Activated CD4-positive, alpha-beta T cell treated with anti-CD3 and anti-CD28 coated beads for 48 hours (primary cell): ENCODE results near the gene PIGL.

Source experiments
- DNase-seq: peaks from one replicate; pipeline ENCODE4 v3.0.0-alpha.2; 2020

PIGL gene

DNA sequence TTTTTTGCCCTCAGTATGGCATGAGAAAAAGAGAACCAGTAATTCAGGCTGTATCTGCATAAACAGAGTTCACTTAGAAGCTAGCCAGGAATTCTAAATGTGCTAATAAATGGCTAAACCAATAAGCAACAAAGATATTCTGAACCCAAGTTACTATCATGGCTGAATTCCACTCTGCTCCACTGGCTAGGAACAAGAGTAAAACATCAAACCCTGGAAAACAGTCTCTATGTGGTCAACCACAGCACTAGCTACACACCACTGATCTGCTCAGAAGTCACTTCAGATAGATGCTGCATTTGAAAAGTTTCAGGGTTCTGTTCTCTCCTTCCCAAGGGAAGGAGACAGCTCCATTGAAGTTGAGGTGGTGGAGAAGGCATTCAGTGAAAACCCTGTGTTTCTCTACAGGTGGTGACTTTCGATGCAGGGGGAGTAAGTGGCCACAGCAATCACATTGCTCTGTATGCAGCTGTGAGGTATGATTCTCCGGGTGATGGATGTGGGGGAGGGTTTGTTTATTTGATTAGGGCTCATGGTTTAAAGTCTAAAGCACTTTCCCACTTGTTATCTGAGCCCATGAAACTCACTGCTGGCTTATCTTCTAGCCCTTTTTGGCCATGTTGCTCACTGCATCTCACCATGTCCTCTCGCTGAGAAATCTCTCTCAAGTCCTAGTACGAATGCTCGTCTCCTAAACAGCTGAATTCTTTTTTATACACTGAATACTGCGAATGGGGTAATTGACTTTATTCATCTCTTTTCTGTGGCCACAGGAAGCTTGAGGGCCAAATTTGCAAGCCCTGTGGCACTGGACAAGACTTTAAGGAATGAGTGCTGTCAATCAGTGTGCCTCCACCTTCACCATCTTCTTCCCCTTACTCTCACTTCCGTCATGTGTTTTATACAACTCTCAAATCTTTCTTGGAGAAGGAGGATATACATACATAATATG is 96.4 kb downstream of the PIGL start:
- no peak for DNase-seq

DNA sequence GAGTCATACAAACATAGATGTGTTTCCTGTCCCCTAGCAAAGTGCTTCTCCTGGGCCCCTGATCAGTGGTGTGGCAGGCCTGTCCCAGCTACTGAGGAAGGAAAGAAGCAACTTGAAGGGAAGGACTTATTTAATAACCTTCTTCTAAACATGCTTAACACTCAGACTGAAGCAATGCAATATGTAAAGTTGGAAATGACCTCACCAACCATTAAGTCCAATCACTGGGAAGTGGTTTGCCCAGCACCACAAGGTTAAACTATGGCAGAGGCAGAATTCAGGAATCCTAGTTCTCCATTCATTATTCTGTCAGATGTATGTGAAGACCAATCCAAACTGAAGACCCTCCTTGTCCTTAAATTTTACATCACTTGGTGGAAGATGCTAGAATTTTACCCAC is 97.2 kb downstream of the PIGL start:
- no peak for DNase-seq

DNA sequence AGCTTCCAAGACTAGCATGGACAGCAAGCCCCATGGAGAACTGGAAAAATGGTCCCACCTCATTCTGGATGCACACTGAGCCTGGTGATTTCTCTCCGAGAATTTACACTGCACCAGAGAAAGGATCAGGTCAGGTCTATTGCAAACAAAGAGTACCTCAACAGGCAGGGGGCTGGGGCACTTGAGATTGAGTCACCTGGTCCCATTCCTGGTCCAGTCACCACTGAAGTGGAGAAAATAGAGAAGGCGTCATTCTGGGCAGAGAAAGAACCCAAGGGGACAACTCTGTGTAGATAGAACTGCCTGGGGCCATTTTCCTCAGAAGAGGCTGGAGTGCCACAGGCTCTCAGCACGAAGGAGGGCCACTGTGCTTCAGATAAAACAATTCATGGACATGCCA is 97.8 kb downstream of the PIGL start:
- DNase-seq: no peak

DNA sequence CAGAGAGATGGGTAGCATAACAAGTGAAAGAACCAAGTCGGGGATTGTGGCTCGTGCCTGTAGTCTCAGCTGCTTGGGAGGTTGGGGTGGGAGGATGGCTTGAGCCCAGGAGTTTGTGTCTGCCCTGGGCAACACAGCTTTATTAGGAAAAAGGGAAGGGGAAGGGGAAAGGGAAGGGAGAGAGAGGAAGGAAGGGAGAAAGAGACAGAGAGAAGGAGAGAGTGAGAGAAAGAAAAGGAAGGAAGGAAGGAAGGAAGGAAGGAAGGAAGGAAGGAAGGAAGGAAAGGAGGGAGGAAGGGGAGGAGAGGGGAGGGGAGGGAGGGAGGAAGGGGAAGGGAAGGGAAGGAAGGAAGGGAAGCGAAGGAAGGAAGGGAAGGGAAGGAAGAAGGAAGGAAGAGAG is 103.0 kb downstream of the PIGL start:
- DNase-seq: no peak

DNA sequence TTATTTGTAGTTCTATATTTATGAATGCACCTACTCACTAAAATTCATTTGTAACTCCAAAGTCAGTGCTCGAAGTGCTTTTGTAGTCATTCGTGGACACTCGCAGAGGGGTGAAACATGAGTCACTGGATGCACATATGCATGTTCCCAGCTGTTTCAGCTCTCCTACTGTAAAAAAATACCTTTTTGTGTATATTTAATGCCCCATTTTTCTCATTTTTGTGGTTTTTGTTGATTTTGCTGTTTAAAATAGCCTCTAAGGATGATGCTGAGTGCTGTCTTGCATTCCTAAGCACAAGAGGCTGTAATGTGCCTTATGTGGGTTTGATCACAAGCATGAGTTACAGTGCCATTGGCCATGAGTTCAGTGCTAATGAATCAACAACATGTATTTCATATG is 105.6 kb downstream of the PIGL start:
- DNase-seq: no peak

DNA sequence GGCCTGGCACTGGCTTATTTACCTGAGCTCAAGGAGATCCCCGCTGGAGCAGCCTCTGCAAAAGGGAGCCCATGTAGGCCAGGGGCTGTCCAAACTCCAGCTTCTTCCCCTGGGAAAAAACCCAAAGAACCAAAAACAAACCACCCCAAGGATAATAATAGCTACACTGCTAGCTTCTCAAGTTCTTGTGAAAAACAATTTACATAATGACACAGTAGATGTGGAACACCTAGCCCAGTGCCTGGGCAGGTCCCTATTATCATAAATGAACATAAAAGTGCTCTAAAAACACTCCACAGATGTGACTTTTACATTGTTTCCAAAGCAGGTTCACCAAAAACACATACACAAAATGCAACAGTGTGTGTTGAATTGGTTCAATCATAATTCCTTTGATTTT is 109.0 kb downstream of the PIGL start:
- DNase-seq: no peak

DNA sequence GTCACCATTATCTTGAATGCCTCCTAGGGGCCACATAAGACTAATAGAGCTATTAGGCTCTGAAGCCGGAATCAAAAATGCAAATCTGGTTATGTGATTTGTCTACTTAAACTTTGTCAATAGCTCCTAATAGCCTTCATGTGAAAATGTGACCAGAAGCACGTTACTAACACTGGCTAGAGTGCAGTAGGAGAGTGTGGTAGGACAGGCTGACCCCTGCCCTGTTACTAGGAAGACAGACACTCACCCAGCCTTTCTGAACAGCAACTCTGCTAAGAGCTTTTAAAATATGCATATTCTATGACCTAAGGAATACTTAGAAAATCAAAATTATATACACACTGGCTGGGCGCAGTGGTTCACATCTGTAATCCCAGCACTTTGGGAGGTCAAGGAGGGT is 110.0 kb downstream of the PIGL start:
- no peak for DNase-seq

DNA sequence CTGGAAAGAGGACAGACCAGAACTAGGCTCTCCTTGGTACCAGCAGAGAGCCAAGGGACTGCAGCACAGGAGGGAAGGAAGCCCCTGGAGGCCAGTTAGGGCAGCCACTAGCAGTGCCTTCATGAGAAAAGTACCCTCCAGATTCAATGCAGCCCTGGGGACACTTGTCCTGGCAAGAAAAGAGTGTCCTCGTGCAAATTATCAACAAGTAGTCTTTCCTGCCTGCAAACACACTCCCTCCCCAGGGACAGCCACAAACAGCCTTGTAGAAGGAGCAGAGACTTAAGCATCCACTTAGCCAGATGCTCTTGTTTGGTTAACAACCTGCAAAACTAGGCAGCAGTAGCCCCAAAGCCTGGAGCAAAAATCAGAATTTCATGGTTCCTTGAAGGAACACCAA is 112.0 kb downstream of the PIGL start:
- DNase-seq: no peak

DNA sequence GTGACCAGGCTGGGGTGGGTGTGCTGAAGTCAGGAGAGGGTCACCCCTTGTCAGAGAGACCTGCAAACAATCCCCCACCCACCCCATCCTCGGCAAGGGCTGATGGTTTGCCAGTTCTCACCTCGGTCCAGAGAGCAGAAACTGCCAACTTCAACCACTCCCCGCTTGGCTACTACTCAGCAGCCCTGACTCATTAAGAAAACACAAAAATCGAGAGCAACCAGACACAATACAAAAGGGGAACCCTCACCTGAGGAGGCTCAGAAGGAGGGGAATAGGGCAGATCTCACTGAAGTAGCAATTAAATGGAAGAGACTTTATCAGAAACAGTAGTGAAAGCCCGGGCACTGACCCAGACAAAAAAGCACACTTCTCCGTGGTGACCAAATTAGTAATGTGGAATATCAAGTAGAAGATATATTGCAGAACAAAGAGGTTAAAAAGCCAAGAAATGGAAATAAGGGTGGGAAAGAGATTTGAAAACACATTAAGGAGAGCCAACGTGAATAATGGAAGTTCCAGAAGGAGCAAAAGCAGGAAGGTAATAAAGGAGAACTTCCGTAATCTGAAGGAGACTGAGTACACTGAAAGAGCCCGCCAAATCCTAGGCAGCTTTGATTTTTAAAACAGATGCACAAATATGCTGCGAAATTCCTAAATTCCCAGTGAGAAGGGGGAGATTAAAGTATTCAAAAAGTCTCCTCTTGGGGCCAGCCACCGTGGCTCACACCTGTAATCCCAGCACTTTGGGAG is 112.7 kb downstream of the PIGL start:
- DNase-seq: no peak

DNA sequence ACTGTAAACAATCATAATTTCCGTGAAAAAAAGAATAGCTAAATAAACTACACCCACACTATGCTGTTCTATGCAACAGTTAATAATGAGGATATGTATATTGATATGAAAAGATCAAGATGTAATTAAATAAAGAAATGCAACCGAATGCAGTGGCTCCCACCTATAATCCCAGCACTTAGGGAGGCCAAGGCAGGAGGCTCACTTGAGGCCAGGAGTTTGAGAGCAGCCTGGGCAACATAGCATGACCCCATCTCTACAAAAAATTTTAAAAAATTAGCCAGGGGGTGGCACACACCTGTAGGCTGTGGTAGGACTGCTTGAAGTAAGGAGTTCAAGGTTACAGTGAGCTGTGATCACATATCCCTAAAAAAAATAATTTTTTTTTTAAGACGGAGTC is 121.4 kb downstream of the PIGL start:
- no peak for DNase-seq

DNA sequence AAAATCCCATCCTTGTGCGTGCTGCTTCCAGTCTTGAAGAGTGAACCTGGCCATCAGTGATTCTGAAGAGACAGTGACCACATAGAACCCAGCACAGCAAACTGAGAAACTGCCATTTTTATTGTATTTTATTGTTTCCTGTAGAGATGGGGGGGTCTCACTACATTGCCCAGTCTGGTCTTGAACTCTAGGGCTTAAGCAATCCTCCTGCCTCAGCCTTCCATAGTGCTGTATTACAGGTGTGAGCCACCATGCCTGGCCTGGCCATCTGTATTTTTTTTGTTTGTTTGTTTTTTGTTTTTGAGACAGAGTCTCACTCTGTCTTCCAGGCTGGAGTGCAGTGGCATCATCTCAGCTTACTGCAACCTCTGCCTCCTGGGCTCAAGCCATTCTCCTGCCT is 122.4 kb downstream of the PIGL start:
- DNase-seq: no peak

DNA sequence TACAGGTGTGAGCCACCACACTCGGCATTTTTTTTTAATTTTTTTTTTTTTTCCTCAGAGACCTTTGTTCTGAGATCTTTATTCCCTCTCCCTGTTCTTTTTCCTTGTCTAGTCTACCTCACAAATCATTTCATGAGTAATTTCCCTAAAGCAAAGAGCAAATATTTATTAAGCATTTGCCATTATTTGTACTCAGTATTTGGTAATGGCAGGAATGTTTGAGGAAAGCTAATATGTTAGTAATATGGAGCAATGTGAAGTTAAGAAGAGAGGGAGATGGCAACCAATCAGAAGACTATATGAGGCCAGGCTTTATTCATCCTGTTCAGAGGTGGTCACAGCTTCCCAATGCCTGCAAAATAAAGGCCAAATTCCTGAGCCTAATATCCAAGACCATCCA is 122.9 kb downstream of the PIGL start:
- DNase-seq: no peak

DNA sequence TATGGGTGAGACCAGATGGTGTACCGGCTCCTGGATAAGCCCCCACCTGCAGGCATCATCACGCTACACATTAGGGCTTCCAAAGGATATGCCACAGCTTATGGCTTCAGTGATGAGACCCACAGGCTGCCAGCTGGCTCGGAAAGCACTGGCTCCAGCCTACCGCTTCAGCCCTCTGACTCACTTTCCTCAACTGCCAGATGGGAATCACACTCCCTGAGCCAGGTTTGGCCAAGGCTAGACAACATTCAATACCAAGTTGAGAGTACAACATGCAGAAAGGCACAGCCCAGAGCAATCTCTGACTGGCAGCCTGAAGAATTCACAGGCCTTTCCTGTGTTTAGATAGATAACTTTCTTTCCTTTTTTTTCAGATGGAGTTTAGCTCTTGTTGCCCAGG is 126.0 kb downstream of the PIGL start:
- DNase-seq: no peak

DNA sequence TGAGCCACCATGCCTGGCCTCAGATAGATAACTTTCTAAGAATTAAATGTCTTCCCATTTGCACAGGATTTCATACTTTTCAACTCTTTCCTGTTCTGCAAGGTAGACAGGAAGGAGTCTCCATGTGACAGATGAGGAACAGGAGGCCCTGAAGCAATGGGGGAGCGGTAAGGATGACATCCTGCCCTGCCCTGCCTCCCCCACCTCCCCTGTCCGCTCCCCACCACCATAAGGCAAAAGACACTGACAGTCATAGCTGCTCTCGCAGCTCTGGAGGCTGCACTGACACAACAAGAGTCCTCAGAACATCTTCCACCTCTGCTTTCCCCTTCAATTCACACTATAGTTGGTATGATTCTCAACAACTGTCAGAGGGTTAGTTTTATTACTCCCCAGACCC is 126.6 kb downstream of the PIGL start:
- DNase-seq: no peak

DNA sequence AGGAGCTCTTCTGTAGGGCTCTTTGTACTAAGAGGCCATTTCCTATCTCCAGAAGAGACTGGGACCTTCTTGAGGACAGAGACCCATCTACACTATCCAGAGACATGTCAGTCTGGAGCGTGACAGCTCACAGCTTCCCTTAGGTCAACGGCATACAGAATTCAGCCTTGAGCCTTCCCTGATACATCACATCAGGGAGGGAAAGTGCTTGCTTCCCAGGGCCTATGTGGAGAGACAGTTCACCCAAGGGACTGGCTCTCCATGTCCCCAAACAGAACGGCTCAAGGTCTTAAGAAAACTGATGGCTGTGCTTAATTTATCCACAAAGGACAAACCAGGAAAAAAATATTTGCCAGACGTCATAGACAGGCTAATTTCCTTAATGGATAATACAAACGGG is 128.6 kb downstream of the PIGL start:
- no peak for DNase-seq

DNA sequence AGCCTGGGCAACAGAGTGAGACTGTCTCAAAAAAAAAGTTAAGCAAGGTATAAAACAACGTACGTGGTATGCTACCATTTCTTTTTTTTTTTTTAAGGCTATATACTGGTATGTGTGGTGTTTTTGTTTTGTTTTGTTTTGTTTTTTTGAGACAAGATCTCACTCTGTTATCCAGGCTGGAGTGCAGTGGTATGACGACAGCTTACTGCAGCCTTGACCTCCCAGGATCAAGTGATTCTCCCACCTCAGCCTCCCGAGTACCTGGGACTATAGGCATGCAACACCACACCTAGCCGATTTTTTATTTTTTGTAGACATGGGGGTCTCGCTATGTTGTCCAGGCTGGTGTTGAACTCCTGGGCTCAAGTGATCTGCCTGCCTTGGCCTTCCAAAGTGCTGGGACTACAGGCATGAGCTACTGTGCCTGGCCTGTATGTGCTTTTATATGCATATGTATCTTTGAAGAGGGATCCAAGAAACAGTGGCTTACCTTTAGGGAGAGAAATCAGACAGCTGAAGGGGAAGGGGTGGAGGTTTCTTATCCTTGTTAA is 129.8 kb downstream of the PIGL start:
- no peak for DNase-seq

DNA sequence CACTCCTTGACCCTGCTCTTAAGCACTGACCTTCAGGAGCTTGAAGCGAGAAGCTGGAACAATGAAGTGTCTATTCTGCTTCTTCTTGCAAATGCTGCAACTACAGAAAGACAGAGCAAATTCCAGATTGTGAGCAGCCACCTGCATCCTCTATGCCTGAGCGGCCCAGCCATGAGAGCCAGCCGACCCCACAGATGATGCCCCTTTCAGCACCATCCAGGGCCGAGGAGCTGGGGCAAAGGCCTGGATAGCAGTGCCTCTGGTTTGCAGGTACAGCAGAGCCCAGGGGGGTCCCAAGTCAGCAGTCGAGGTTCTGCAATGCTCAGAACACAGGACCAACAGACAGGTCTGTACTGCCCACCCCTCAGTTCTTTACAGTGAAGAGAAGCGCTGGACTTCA is 131.6 kb downstream of the PIGL start:
- no peak for DNase-seq

DNA sequence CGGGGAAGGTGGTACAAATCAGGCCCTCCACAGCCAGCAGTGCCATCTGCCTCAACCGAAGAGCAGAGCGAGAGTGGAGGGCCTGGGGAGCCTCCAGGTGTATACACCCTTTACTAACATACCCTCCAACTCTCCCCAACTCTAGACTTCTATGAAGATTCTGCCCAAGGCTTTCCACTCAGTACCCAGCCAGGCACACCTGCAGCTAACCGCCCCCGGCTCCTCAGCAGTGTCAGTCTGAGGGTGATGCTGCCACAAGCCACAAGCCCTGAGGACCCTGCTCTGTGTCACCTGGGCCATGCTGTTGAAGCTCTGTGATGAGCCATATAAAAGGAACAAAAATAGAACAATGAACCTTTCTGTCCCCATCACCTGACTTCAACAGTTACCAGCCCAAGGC is 132.4 kb downstream of the PIGL start:
- DNase-seq: peak; percentile 29

DNA sequence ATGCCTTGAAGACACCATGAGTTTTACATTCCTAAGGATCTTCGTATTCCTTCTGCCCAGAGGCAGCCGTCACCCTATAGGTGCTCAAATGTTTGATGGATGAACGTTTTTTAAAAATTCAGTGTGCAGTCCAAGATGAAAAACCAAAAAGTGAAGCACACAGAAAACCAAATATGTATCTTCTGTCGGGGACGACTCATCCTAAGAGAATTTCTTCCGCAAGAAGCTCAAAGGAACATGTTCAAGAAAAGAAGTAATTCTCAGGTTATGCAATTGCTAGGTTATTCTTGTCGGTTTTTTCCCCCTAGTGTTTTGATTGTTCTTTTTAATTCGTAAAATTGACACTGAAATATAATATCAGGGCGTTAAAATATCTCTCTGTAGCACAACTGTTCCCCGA is 134.8 kb downstream of the PIGL start:
- DNase-seq: no peak

DNA sequence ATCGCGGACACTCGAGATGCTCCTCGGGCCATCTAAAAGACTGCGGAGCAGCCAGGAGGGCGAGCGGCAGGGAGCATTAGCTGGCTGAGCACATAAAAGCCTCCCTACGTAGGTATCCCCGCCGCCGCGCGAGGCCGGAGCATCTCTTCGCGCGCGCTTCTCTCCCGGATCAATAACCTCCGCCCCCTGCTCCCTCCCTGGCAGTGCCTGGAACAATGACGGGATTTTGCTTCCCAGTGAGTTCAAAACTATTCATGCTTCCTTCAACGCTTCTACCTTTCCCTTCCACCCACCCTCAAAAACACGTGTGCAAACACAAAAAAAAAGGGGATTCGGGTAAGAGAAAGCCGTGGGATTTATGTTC is 135.3 kb downstream of the PIGL start:
- peak; percentile 63 for DNase-seq

DNA sequence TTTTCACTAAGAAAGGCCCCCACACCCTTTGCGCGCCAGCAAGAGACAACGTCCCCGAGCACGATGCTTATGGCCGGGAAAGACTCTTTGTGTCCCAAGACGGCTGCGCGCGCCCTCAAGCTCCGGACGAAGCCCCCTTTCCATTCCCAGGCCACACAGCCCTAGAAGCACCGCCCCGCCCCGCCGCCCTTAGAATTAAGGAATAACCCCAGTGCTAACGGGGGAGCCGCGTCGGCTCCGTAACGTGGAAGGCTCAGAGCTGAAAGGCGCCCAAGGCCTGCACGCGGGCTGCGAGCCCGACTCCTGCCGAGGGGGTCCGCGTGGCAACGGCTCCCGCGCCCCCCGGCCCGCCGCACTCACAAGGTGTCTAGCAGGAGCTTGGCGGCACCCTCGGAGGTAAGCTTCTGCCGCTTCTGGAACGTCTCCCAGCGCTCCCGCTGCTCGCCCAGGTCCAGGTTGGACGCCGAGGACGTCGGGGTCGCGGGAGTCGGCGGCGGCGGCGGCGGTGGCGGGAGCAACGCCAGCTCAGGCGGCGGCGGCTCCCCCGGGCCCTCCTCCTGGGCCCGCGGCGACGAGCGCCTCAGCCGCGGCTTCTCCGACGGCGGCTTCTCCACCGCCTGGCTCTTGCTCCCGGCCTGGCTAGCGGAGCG is 135.8 kb downstream of the PIGL start:
- DNase-seq: peak; percentile 49

DNA sequence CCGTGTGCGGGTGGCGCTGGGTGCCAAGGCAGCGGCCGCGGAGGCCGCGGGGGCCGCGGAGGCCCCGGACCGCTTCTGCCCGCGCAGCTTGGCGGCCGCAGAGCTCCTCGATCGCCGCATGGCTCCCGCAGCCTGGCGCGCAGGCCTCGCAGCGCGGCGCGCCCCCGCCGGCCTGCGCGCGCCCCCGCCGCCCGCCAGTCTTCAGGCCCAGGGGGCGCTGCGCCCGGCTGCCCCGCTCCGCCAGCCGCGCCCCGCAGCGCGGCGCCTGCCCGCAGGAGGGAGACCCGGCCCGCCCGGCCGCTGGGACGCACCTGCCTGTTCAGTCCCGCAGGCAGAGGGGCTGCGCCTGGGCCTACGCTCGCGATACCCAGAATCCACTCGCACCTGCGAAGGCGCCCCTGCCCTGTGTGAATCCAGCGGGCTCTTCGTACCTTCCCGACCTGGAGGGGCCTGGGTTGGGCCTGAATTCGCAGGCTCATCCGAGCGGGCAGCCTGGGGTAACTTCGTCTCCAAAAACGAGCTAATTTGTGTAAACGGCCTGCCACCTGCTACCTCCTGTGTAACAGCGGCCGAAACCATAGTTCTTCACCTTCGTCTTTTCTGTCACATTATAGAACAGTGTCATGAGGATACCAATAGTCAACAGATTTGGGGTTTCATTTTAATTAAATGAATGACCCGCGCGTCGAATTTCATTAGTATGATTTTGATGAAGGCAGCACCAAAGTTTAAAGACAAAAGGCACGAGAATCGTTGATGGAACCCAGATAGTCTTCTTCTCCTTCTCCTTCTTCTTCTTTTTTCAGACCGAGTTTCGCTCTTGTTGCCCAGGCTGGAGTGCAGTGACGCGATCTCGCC is 136.5 kb downstream of the PIGL start, which contains the start of gene CENPV:
TSS of gene CENPV (minus strand) at position 153 of the 858 bp plus-strand sequence. CDS start at position 120, 33 bp downstream.
- peak; percentile 69 for DNase-seq
